Measurements from ENCODE around the gene CCDC116. TPM values are rescaled to one million over a fixed set of nuclear protein-coding genes. Genes with fewer than 3 reads are reported as not detected.

CCDC116 gene
- total and polyA plus RNA-seq, 4 donors = 0.37 to 0.74 (median 0.72) TPM

DNA sequence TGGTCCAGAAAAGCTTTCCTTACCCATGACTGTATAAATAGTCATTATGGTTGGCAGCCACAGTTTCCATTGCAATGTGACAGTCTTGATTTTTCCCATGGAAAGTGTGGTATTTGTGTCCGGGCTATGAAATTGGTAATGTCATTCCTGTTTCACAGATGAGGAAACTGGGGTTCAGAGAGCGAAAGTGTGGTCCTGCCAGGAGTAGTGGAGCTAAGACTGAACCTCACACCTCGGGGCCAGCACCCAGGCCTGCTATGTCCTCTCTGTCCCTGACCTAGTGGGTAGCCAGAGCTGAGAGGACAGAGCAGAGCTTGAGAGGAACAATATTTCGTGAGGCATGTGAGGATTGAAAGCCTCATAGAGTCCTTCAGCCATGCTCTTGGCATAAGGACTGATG lies 1.5 kb upstream of the CCDC116 start:
- Histone ChIP-seq H3K4me1 (ENCODE audit: control insufficient read depth in 5 of 5, insufficient read depth in 5 of 5, low read length in 5 of 5) (peaks cover 0 to 8% (median 4%) of the 10 kb centered on the region in 5 donors), H3K9ac (ENCODE audit: insufficient read depth in 1 of 2, low read length in 2 of 2) (no peak overlapping the region), H3K36me3 (ENCODE audit: control insufficient read depth in 4 of 4, insufficient read depth in 4 of 4, low read length in 4 of 4) (peaks cover 0 to 3% (median 0%) of the 10 kb centered on the region in 4 donors), H3K27me3 (ENCODE audit: control insufficient read depth in 3 of 3, insufficient read depth in 3 of 3, low read length in 2 of 3) (no peaks in the 10 kb centered on the region), H3K4me3 (no peak overlapping the region), H3K27ac (ENCODE audit: low read depth in 1 of 2, low read length in 1 of 2) (no peak overlapping the region), H3K9me3 (ENCODE audit: control insufficient read depth in 4 of 4, insufficient read depth in 3 of 4, low read length in 3 of 4) (no peaks in the 10 kb centered on the region)
- 89 to 95% methylated on average over 4 of the region's 4 CpGs for WGBS, 2 donors
- no peak for DNase-seq
- ATAC-seq (ENCODE audit: insufficient read depth, low FRiP score) = no peak
- TF ChIP-seq, protein P1, sequence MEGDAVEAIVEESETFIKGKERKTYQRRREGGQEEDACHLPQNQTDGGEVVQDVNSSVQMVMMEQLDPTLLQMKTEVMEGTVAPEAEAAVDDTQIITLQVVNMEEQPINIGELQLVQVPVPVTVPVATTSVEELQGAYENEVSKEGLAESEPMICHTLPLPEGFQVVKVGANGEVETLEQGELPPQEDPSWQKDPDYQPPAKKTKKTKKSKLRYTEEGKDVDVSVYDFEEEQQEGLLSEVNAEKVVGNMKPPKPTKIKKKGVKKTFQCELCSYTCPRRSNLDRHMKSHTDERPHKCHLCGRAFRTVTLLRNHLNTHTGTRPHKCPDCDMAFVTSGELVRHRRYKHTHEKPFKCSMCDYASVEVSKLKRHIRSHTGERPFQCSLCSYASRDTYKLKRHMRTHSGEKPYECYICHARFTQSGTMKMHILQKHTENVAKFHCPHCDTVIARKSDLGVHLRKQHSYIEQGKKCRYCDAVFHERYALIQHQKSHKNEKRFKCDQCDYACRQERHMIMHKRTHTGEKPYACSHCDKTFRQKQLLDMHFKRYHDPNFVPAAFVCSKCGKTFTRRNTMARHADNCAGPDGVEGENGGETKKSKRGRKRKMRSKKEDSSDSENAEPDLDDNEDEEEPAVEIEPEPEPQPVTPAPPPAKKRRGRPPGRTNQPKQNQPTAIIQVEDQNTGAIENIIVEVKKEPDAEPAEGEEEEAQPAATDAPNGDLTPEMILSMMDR (IDR thresholded peaks at IDR 0.05; ENCODE audit: control extremely low read depth, extremely low read depth) = no peak

GRCh38 chr22:21632931-21633330 lies 371 bp downstream of the CCDC116 start:
- Histone ChIP-seq H3K27me3 (ENCODE audit: control insufficient read depth in 3 of 3, insufficient read depth in 3 of 3, low read length in 2 of 3) (no peaks in the 10 kb centered on the region), H3K9ac (ENCODE audit: insufficient read depth in 1 of 2, low read length in 2 of 2) (no peak overlapping the region), H3K27ac (ENCODE audit: low read depth in 1 of 2, low read length in 1 of 2) (no peak overlapping the region), H3K36me3 (ENCODE audit: control insufficient read depth in 4 of 4, insufficient read depth in 4 of 4, low read length in 4 of 4) (no peaks in the 10 kb centered on the region), H3K4me1 (ENCODE audit: control insufficient read depth in 5 of 5, insufficient read depth in 5 of 5, low read length in 5 of 5) (peaks cover 0 to 8% (median 4%) of the 10 kb centered on the region in 5 donors), H3K4me3 (no peak overlapping the region), H3K9me3 (ENCODE audit: control insufficient read depth in 4 of 4, insufficient read depth in 3 of 4, low read length in 3 of 4) (no peaks in the 10 kb centered on the region)
- TF ChIP-seq, protein P1 (IDR thresholded peaks at IDR 0.05; ENCODE audit: control extremely low read depth, extremely low read depth) = no peak
- 87 to 96% methylated on average over 18 of the region's 18 CpGs for WGBS, 2 donors
- no peak for DNase-seq
- ATAC-seq (ENCODE audit: insufficient read depth, low FRiP score) = no peak

DNA sequence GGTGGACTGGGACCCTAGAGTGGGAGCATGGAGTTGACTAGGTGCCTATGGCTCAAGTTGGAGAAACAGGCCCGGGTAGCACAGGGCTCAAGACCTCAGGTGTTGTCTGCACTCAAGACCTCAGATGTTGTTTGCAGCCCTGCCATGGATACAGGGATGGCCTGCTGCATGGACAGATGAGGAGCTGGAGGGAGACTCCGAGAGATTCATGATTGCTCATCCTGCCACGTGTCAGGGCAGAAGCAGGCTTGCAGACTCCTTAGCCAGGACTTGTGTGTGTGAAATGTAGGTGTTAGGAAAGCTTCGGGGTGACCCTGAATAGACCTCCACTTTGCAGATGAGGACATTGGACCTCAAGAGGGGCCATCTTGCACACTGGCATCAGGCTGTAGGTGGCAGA lies 921 bp downstream of the CCDC116 start:
- H3K27ac ChIP-seq (ENCODE audit: low read depth in 1 of 2, low read length in 1 of 2) = no peak overlapping the region
- H3K9me3 ChIP-seq (ENCODE audit: control insufficient read depth in 4 of 4, insufficient read depth in 3 of 4, low read length in 3 of 4) = no peaks in the 10 kb centered on the region
- TF ChIP-seq, protein P1 (IDR thresholded peaks at IDR 0.05; ENCODE audit: control extremely low read depth, extremely low read depth) = no peak
- H3K4me1 ChIP-seq (ENCODE audit: control insufficient read depth in 5 of 5, insufficient read depth in 5 of 5, low read length in 5 of 5) = peaks cover 0 to 7% (median 4%) of the 10 kb centered on the region in 5 donors
- WGBS, 2 donors = 94 to 99% methylated on average over 4 of the region's 4 CpGs
- no peak overlapping the region for H3K9ac ChIP-seq (ENCODE audit: insufficient read depth in 1 of 2, low read length in 2 of 2)
- H3K4me3 ChIP-seq = no peak overlapping the region
- H3K27me3 ChIP-seq (ENCODE audit: control insufficient read depth in 3 of 3, insufficient read depth in 3 of 3, low read length in 2 of 3) = no peaks in the 10 kb centered on the region
- no peak for ATAC-seq (ENCODE audit: insufficient read depth, low FRiP score)
- no peak for DNase-seq
- no peaks in the 10 kb centered on the region for H3K36me3 ChIP-seq (ENCODE audit: control insufficient read depth in 4 of 4, insufficient read depth in 4 of 4, low read length in 4 of 4)

DNA sequence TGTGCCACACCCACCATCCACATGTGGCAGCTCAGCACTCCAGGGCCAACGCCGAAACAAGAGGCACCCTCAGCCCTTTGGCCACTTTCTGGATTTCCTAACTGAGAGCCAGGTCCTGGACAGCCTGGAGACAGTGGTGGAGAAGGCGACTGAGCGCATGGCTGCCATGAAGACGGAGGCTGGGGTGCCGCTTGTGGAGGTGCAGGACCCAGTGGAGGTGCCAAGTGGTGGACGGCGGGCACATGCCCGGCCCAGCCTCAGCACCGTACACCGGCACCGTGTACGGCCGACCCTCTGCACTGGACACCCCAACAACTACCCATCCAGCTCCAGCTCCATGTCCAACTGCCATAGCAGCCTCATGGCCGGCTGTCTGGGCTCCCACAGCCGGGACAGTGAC lies 1.5 kb downstream of the CCDC116 start:
- Histone ChIP-seq H3K27me3 (ENCODE audit: control insufficient read depth in 3 of 3, insufficient read depth in 3 of 3, low read length in 2 of 3) (no peaks in the 10 kb centered on the region), H3K4me3 (no peak overlapping the region), H3K36me3 (ENCODE audit: control insufficient read depth in 4 of 4, insufficient read depth in 4 of 4, low read length in 4 of 4) (no peaks in the 10 kb centered on the region), H3K4me1 (ENCODE audit: control insufficient read depth in 5 of 5, insufficient read depth in 5 of 5, low read length in 5 of 5) (peaks cover 0 to 2% (median under 1%) of the 10 kb centered on the region in 5 donors), H3K9ac (ENCODE audit: insufficient read depth in 1 of 2, low read length in 2 of 2) (no peak overlapping the region), H3K27ac (ENCODE audit: low read depth in 1 of 2, low read length in 1 of 2) (no peak overlapping the region), H3K9me3 (ENCODE audit: control insufficient read depth in 4 of 4, insufficient read depth in 3 of 4, low read length in 3 of 4) (no peaks in the 10 kb centered on the region)
- TF ChIP-seq, protein P1 (IDR thresholded peaks at IDR 0.05; ENCODE audit: control extremely low read depth, extremely low read depth) = no peak
- ATAC-seq (ENCODE audit: insufficient read depth, low FRiP score) = no peak
- DNase-seq = no peak
- WGBS, 2 donors = 94 to 99% methylated on average over 10 to 16 of the region's 16 CpGs
